Type B pancreatic cell (in vitro differentiated cells): Measurements from ENCODE around the gene EXOC4. TPM values are rescaled to one million over a fixed set of nuclear protein-coding genes. Genes with fewer than 3 reads are reported as not detected.

Experiments
- DNase-seq: peaks from one replicate; pipeline ENCODE4 v3.0.0; 2021; ENCODE audit warnings: mixed read lengths; ENCODE audit not compliant: unreplicated experiment; ENCODE audit errors: extremely low spot score
- H3K27ac Mint-ChIP-seq: 2 replicates; pipeline ENCODE4 v1.8.0; 2021; ENCODE audit warnings: mild to moderate bottlenecking, mixed read lengths
- H3K27me3 Mint-ChIP-seq: 2 replicates; pipeline ENCODE4 v1.8.0; 2021; ENCODE audit warnings: mixed read lengths
- H3K36me3 Mint-ChIP-seq: 2 replicates; pipeline ENCODE4 v1.8.0; 2021; ENCODE audit warnings: mixed read lengths
- H3K4me1 Mint-ChIP-seq: one replicate; pipeline ENCODE4 v1.8.0; 2021; ENCODE audit warnings: mixed read lengths; ENCODE audit not compliant: unreplicated experiment
- H3K4me3 Mint-ChIP-seq: 2 replicates; pipeline ENCODE4 v1.8.0; 2021; ENCODE audit warnings: mild to moderate bottlenecking, mixed read lengths
- H3K9me3 Mint-ChIP-seq: 2 replicates; pipeline ENCODE4 v1.8.0; 2021; ENCODE audit warnings: mixed read lengths
- CTCF ChIP-seq: fragments of 200-600 bp; sonication (generic); conservative IDR thresholded peaks from 2 replicates; pipeline ENCODE4 v1.5.0; 2021; ENCODE audit warnings: antibody characterized with exemption, mild to moderate bottlenecking
- total RNA-seq: library from RNA; stranded (reverse); gene quantifications from 2 replicates; pipeline ENCODE4 v1.2.1, GENCODE V29; 2021; ENCODE audit warnings: low replicate concordance

EXOC4 gene
- total RNA-seq, 1 donor from 2014 or later = 95.5 TPM

GRCh38 chr7:133797818-133798520, 545.1 kb downstream of the EXOC4 start:
- no peaks in the 10 kb centered on the region for H3K4me1 Mint-ChIP-seq
- no peak for DNase-seq
- no peaks in the 10 kb centered on the region for H3K9me3 Mint-ChIP-seq
- no peak overlapping the region for H3K4me3 Mint-ChIP-seq
- no peak overlapping the region for H3K27ac Mint-ChIP-seq
- H3K36me3 Mint-ChIP-seq = no peaks in the 10 kb centered on the region
- no peak for TF ChIP-seq CTCF
- H3K27me3 Mint-ChIP-seq = no peaks in the 10 kb centered on the region

- Mint-ChIP-seq H3K4me3 (no peak overlapping the region), H3K9me3 (no peaks in the 10 kb centered on the region), H3K27me3 (no peaks in the 10 kb centered on the region), H3K27ac (no peak overlapping the region), H3K36me3 (no peaks in the 10 kb centered on the region), H3K4me1 (no peaks in the 10 kb centered on the region)
- DNase-seq = no peak
- TF ChIP-seq CTCF = no peak
These were observed 548.5 kb downstream of the EXOC4 start for GRCh38 chr7:133801341-133801740.

GRCh38 chr7:133804127-133804526, 551.2 kb downstream of the EXOC4 start:
- H3K9me3 Mint-ChIP-seq = no peaks in the 10 kb centered on the region
- H3K27me3 Mint-ChIP-seq = no peaks in the 10 kb centered on the region
- H3K27ac Mint-ChIP-seq = no peak overlapping the region
- no peaks in the 10 kb centered on the region for H3K4me1 Mint-ChIP-seq
- TF ChIP-seq CTCF = no peak
- DNase-seq = no peak
- H3K36me3 Mint-ChIP-seq = no peaks in the 10 kb centered on the region
- H3K4me3 Mint-ChIP-seq = no peak overlapping the region

- no peak for TF ChIP-seq CTCF
- Mint-ChIP-seq H3K27me3 (no peaks in the 10 kb centered on the region), H3K36me3 (no peaks in the 10 kb centered on the region), H3K27ac (no peak overlapping the region), H3K4me1 (no peaks in the 10 kb centered on the region), H3K4me3 (no peak overlapping the region), H3K9me3 (no peaks in the 10 kb centered on the region)
- DNase-seq = no peak
These were observed 552.5 kb downstream of the EXOC4 start for GRCh38 chr7:133805426-133805825.

- Mint-ChIP-seq H3K27me3 (no peaks in the 10 kb centered on the region), H3K4me3 (no peak overlapping the region), H3K9me3 (no peaks in the 10 kb centered on the region), H3K36me3 (no peaks in the 10 kb centered on the region), H3K4me1 (peaks cover 2% of the 10 kb centered on the region), H3K27ac (no peak overlapping the region)
- TF ChIP-seq CTCF = no peak
- DNase-seq = no peak
These were observed 555.0 kb downstream of the EXOC4 start for GRCh38 chr7:133807624-133808492.
